Posterior cingulate gyrus (tissue), 11 donors: ENCODE data around the gene CWF19L1.

Experiments
- DNase-seq, 10 donors: peaks; one replicate each; pipeline versions ENCODE4 v3.0.0 to v3.0.0-alpha.2; 2020 to 2021; ENCODE audit warnings: mixed read lengths in 3 of 10
- intact Hi-C: fragments of 100-400 bp; cut with DNase I; formaldehyde crosslinking; loops from one replicate; pipeline ENCODE4 v1.15.1; 2023

CWF19L1 gene

GRCh38 chr10:100184840-100185239 lies 82.6 kb downstream of the CWF19L1 start:
- intact Hi-C loops: no loop called here

GRCh38 chr10:100184426-100184825 lies 83.0 kb downstream of the CWF19L1 start:
- DNase-seq: no peak
- intact Hi-C loops: no loop called here

More at GRCh38 chr10:100184840-100185239, 82.6 kb downstream of the CWF19L1 start:
- no peak for DNase-seq

- DNase-seq: no peak
- intact Hi-C loops: no loop called here
Measured at GRCh38 chr10:100183481-100183880, 84.0 kb downstream of the CWF19L1 start.

GRCh38 chr10:100182908-100183307 lies 84.5 kb downstream of the CWF19L1 start:
- DNase-seq: no peak
- intact Hi-C loops: no loop called here
